DMS 273 (cell line): Measurements from ENCODE around the gene TBL3.
"Not testable (repeated sequence)": the region's sequence is repeated elsewhere in the genome, so short reads cannot be mapped to it uniquely, and the experiment has no call there.

Experiments
- DNase-seq: peaks from one replicate; lab custom pipeline; 2025; ENCODE audit not compliant: unreplicated experiment; lab: John Stamatoyannopoulos, UW

Gene TBL3

GRCh38 chr16:1942810-1943726, 28.8 kb upstream of the TBL3 start, which contains the start of gene MSRB1:
Gene MSRB1 (minus strand): TSS chr16:1943199. CDS start chr16:1943156, 43 bp downstream.
- peak; percentile 100 for DNase-seq

- DNase-seq: no peak
Measured at GRCh38 chr16:1944612-1945199, 27.1 kb upstream of the TBL3 start.

- DNase-seq: no peak
Measured at GRCh38 chr16:1945559-1946391, 26.1 kb upstream of the TBL3 start.

GRCh38 chr16:1946495-1947368, 25.1 kb upstream of the TBL3 start:
- DNase-seq: no peak

- DNase-seq: no peak
Measured at GRCh38 chr16:1947369-1947670, 24.5 kb upstream of the TBL3 start.

GRCh38 chr16:1949507-1949906, 22.3 kb upstream of the TBL3 start:
- no peak for DNase-seq

GRCh38 chr16:1950047-1950446, 21.8 kb upstream of the TBL3 start:
- peak; percentile 45 for DNase-seq

- DNase-seq: no peak
Measured at GRCh38 chr16:1950559-1950958, 21.3 kb upstream of the TBL3 start.

GRCh38 chr16:1953734-1954133, 18.1 kb upstream of the TBL3 start:
- DNase-seq: no peak

GRCh38 chr16:1957434-1958142, 14.3 kb upstream of the TBL3 start:
- not testable (repeated sequence) for DNase-seq

- not testable (repeated sequence) for DNase-seq
Measured at GRCh38 chr16:1958143-1958491, 13.7 kb upstream of the TBL3 start.

- no peak for DNase-seq
Measured at GRCh38 chr16:1958715-1959268, 13.1 kb upstream of the TBL3 start.

- DNase-seq: peak; percentile 98
Measured at GRCh38 chr16:1959269-1960039, 12.4 kb upstream of the TBL3 start, which contains the start of gene NDUFB10. Gene NDUFB10 (plus strand): TSS chr16:1959538. CDS start chr16:1959625, 87 bp downstream.

GRCh38 chr16:1960665-1961630, 10.9 kb upstream of the TBL3 start:
- peak; percentile 96 for DNase-seq

GRCh38 chr16:1961651-1962067, 10.2 kb upstream of the TBL3 start:
- DNase-seq: peak; percentile 91

- peak; percentile 52 for DNase-seq
Measured at GRCh38 chr16:1962161-1963153, 9.4 kb upstream of the TBL3 start.
